Sigmoid colon (tissue), 7 donors: ENCODE data around the gene DHH. TPM values are rescaled to one million over a fixed set of nuclear protein-coding genes. Genes with fewer than 3 reads are reported as not detected.

Source experiments
- DNase-seq: peaks from one replicate; pipeline ENCODE4 v3.0.0-alpha.2; 2019
- H3K27ac ChIP-seq, 4 donors: fragments of 200-600 bp; sonication (generic); one replicate each; pipeline ENCODE4 v1.5.1; 2016 to 2019; ENCODE audit warnings: mild to moderate bottlenecking in 1 of 4
- H3K27me3 ChIP-seq, 3 donors: fragments of 200-600 bp; sonication (generic); one replicate each; pipeline ENCODE4 v1.5.1; 2019; ENCODE audit warnings: mild to moderate bottlenecking in 1 of 3
- H3K36me3 ChIP-seq, 4 donors: fragments of 200-600 bp; sonication (generic); one replicate each; pipeline ENCODE4 v1.5.1; 2016 to 2019
- H3K4me1 ChIP-seq, 4 donors: fragments of 200-600 bp; sonication (generic); one replicate each; pipeline ENCODE4 v1.5.1; 2017 to 2019
- H3K4me3 ChIP-seq, 4 donors: fragments of 200-600 bp; sonication (generic); one replicate each; pipeline ENCODE4 v1.5.1; 2017 to 2019; ENCODE audit warnings: mild to moderate bottlenecking in 2 of 4, moderate library complexity in 1 of 4
- H3K9me3 ChIP-seq, 4 donors: fragments of 200-600 bp in 3 of 4; sonication (generic) in 3 of 4; one replicate each; pipeline versions ENCODE4 v1.5.1 to v1.6.1; 2013 to 2019
- EP300 ChIP-seq, 4 donors: sonication (generic); formaldehyde crosslinking; IDR thresholded peaks; one replicate each; pipeline ENCODE4 v1.6.1; 2017; ENCODE audit warnings: antibody characterized with exemption in 4 of 4
- POLR2A ChIP-seq, 2 donors: fragments of 450-650 bp; IDR thresholded peaks; one replicate each; pipeline ENCODE4 v1.6.1; 2016; ENCODE audit warnings: antibody characterized with exemption in 2 of 2, mild to moderate bottlenecking in 2 of 2, moderate library complexity in 2 of 2
- POLR2AphosphoS5 ChIP-seq, 4 donors: sonication (generic); formaldehyde crosslinking; IDR thresholded peaks; one replicate each; pipeline ENCODE4 v1.6.1; 2017; ENCODE audit warnings: antibody characterized with exemption in 4 of 4
- WGBS, 2 donors: extraction: QIAGEN DNeasy Blood & Tissue Kit; methylation state at CpG; one replicate each; pipeline ENCODE4 v1.1.7; 2013; 5-methylcytosine and 5-hydroxymethylcytosine counted together
- intact Hi-C: fragments of 100-400 bp; cut with DNase I; formaldehyde crosslinking; loops from one replicate; pipeline ENCODE4 v1.15.1; 2023
- polyA plus RNA-seq, 3 donors: library from polyadenylated mRNA; stranded (reverse); fragments of 200-250 nt; gene quantifications; one replicate each; pipeline ENCODE4 v1.2.3, GENCODE V29; 2013
- total RNA-seq, 4 donors: library from RNA; depleted of rRNA; stranded (reverse); fragments of >200 nt; gene quantifications; one replicate each; pipeline ENCODE4 v1.1.0, GENCODE V29; 2016
- TF ChIP-seq, protein P1 (sequence below), 4 experiments: fragments of 450-650 bp in 3 of 4; fragments of 200-600 bp in 1 of 4; IDR thresholded peaks; one replicate each; pipeline ENCODE4 v1.5.1; 2016 to 2019; ENCODE audit warnings: antibody characterized with exemption in 4 of 4, mild to moderate bottlenecking in 3 of 4, moderate library complexity in 2 of 4
- donor health status: healthy with polysubstance abuse.
- donor health status: Bipolar disorder and iron deficiency.
- donor health status: healthy.

DHH gene
- total and polyA plus RNA-seq, 7 donors = 0.14 to 0.83 (median 0.63) TPM; not detected in 4

GRCh38 chr12:49051777-49052438 is 42.7 kb downstream of the DHH start:
- intact Hi-C loops = no loop called here
- H3K27me3 ChIP-seq = no peaks in the 10 kb centered on the region
- H3K27ac ChIP-seq = no peak overlapping the region
- WGBS, 2 donors = 92 to 93% methylated on average over 20 of the region's 20 CpGs
- peaks cover 0 to 33% (median 24%) of the 10 kb centered on the region in 4 donors for H3K4me1 ChIP-seq
- H3K36me3 ChIP-seq = peaks cover 52 to 83% (median 78%) of the 10 kb centered on the region in 4 donors
- no peak overlapping the region for H3K4me3 ChIP-seq
- no peaks in the 10 kb centered on the region for H3K9me3 ChIP-seq
- DNase-seq = no peak
- TF ChIP-seq POLR2A (IDR thresholded peaks at IDR 0.05) (no peak), EP300 (IDR thresholded peaks at IDR 0.05) (no peak), POLR2AphosphoS5 (IDR thresholded peaks at IDR 0.05) (no peak)
- TF ChIP-seq, protein P1, sequence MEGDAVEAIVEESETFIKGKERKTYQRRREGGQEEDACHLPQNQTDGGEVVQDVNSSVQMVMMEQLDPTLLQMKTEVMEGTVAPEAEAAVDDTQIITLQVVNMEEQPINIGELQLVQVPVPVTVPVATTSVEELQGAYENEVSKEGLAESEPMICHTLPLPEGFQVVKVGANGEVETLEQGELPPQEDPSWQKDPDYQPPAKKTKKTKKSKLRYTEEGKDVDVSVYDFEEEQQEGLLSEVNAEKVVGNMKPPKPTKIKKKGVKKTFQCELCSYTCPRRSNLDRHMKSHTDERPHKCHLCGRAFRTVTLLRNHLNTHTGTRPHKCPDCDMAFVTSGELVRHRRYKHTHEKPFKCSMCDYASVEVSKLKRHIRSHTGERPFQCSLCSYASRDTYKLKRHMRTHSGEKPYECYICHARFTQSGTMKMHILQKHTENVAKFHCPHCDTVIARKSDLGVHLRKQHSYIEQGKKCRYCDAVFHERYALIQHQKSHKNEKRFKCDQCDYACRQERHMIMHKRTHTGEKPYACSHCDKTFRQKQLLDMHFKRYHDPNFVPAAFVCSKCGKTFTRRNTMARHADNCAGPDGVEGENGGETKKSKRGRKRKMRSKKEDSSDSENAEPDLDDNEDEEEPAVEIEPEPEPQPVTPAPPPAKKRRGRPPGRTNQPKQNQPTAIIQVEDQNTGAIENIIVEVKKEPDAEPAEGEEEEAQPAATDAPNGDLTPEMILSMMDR (IDR thresholded peaks at IDR 0.05) = no peak

DNA sequence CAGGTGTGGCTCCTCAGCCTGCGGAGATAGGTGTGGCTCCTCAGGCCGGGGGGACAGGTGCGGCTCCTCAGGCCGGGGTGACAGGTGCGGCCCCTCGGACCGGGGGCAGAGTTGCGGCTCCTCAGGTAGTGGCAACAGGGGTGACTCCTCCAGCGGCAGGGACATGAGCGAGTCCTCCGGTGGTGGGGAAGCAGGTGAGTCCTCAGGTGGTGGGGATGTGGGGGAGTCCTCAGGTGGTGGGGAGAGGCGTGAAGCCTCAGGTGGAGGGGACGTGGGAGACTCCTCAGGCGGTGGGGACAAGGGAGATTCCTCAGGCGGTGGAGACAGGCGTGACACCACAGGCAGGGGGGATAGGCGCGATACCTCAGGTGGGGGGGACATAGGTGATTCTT is 43.2 kb downstream of the DHH start:
- DNase-seq = no peak
- 91 to 96% methylated on average over 18 of the region's 18 CpGs for WGBS, 2 donors
- intact Hi-C loops = no loop called here
- Histone ChIP-seq H3K9me3 (no peaks in the 10 kb centered on the region), H3K27me3 (no peaks in the 10 kb centered on the region), H3K36me3 (peaks cover 57 to 89% (median 83%) of the 10 kb centered on the region in 4 donors), H3K4me1 (peaks cover 0 to 28% (median 19%) of the 10 kb centered on the region in 4 donors), H3K4me3 (no peak overlapping the region), H3K27ac (no peak overlapping the region)
- TF ChIP-seq POLR2AphosphoS5 (IDR thresholded peaks at IDR 0.05) (no peak), EP300 (IDR thresholded peaks at IDR 0.05) (no peak), POLR2A (IDR thresholded peaks at IDR 0.05) (no peak)
- TF ChIP-seq, protein P1 (IDR thresholded peaks at IDR 0.05) = no peak

- H3K36me3 ChIP-seq = peaks cover 64 to 95% (median 89%) of the 10 kb centered on the region in 4 donors
- TF ChIP-seq, protein P1 (IDR thresholded peaks at IDR 0.05) = no peak
- no peak for TF ChIP-seq EP300 (IDR thresholded peaks at IDR 0.05)
- no peak for TF ChIP-seq POLR2A (IDR thresholded peaks at IDR 0.05)
- no peak for TF ChIP-seq POLR2AphosphoS5 (IDR thresholded peaks at IDR 0.05)
- no peak for DNase-seq
- no peaks in the 10 kb centered on the region for H3K9me3 ChIP-seq
- intact Hi-C loops = no loop called here
- WGBS, 2 donors = 91 to 96% methylated on average over 13 of the region's 13 CpGs
- no peaks in the 10 kb centered on the region for H3K27me3 ChIP-seq
- no peak overlapping the region for H3K27ac ChIP-seq
- no peak overlapping the region for H3K4me3 ChIP-seq
- peaks cover 0 to 22% (median 12%) of the 10 kb centered on the region in 4 donors for H3K4me1 ChIP-seq
Measured at GRCh38 chr12:49050507-49051372, 43.9 kb downstream of the DHH start.

DNA sequence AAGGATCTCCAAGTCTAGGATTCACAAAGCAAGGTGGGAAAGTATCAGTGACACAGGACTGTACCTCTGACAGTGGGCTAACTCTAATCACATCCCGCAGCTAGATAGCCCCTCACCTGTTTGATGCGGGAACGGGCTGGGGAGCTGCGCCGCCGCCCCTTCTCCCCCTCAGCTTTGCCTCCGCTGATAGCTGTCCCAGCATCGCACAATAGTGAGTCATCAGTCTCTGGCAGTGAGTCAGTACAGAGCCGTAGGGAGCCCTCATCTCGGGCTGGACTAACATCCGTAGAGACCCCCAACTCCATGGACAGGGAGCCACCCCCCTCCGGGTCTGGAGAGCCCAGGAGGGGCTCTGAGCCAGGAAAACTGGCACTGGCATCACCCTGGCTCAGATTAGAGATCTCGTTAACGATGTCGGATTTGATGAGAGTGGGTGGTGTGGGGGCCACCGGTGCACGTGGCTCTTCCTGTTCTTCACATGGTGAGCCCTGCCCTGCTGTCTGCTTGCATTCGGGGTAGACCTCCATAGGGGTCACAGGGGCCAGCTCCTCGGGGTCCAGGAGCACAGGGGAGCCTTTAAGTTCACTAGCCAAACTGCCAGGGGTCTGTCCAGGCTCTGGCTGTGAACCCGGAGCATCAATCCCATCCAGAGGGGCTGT is 44.9 kb downstream of the DHH start:
- Histone ChIP-seq H3K4me1 (peaks cover 0 to 11% (median 3%) of the 10 kb centered on the region in 4 donors), H3K27ac (no peak overlapping the region), H3K4me3 (no peak overlapping the region), H3K27me3 (no peaks in the 10 kb centered on the region), H3K36me3 (peaks cover 70 to 100% (median 96%) of the 10 kb centered on the region in 4 donors), H3K9me3 (no peaks in the 10 kb centered on the region)
- intact Hi-C loops = no loop called here
- DNase-seq = no peak
- no peak for TF ChIP-seq POLR2AphosphoS5 (IDR thresholded peaks at IDR 0.05)
- TF ChIP-seq, protein P1 (IDR thresholded peaks at IDR 0.05) = no peak
- no peak for TF ChIP-seq POLR2A (IDR thresholded peaks at IDR 0.05)
- no peak for TF ChIP-seq EP300 (IDR thresholded peaks at IDR 0.05)
- WGBS, 2 donors = 90 to 92% methylated on average over 20 of the region's 20 CpGs
